Hematopoietic multipotent progenitor cell treated with erythropoietin and hydrocortisone succinate and interleukin-3 and kit ligand, for 15 days (in vitro differentiated cells): ENCODE data around the gene TTC12.
"Not testable (repeated sequence)": the region's sequence is repeated elsewhere in the genome, so short reads cannot be mapped to it uniquely, and the experiment has no call there.

ENCODE experiments used
- DNase-seq: peaks from one replicate; pipeline ENCODE4 v3.0.0-alpha.2; 2015; ENCODE audit warnings: low spot score

TTC12 gene

GRCh38 chr11:113286509-113287497, 27.6 kb upstream of the TTC12 start:
- DNase-seq: no peak

GRCh38 chr11:113287801-113288200, 26.6 kb upstream of the TTC12 start:
- no peak for DNase-seq

DNA sequence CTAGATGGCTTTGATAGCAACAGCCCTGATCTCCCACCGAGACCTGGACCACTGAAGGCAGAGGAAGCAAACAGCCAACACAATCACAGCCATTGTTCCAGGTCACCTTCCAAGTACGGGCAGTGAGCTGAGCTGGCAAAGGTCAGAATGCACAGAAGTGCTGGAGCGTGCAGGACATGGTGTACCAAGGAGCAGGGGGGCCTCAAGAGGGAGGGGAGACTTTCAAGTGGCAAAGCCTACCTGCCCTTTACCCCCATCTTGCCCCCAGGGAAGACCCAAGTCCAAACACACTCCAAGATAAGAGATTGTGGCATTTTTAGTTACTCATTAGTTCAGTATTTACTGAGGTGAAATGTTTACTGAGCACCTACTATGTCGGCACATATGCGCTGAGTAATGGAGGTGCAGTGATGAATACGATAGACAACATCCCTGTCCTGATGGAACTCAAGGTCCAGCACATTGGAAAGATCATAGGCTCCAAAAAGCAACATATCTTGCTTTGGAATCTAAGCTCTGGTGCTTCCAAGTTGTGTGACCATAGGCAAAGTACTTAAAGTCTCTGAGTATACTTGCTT, 26.0 kb upstream of the TTC12 start:
- no peak for DNase-seq

GRCh38 chr11:113289431-113290187, 24.8 kb upstream of the TTC12 start:
- peak; percentile 44 for DNase-seq

DNA sequence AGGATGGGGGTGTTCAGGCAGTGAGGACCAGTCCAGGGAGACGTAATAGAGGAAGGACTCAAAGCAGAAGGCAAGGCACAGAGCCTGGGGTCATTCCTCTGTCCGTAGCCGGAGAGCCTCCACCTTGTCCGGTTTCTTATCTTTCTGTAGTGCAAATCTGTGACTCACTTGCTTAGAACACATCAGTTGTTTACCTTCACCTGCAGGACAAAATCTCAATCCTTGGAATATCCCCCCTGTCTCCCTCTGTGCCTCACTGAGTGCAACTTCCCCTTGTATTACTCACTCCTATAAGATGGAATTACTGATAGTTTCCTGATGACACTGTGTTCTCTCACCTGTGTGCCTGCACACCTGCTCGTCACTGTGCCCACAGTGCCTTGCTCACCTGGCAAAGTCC, 20.4 kb upstream of the TTC12 start:
- DNase-seq: no peak

DNA sequence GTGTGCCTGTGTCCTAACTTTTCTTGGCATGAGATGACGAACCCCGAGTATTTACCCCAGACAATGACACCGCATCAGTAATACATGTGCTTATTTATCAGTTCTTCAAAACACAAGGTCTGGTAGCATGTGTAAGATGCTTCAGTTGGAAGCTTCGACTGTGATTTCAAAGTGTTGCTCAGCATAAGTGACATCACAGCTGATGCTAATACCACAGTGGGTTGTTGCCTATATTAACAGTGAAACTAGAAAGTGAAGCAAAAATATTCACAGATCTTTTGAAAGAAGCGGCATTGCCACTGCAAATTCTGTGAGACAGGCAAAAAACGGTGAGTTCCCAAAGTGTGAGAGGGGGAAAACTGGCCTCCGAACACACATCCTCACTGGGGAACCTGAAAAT, 18.4 kb upstream of the TTC12 start:
- no peak for DNase-seq

GRCh38 chr11:113296447-113297205, 17.8 kb upstream of the TTC12 start:
- no peak for DNase-seq

DNA sequence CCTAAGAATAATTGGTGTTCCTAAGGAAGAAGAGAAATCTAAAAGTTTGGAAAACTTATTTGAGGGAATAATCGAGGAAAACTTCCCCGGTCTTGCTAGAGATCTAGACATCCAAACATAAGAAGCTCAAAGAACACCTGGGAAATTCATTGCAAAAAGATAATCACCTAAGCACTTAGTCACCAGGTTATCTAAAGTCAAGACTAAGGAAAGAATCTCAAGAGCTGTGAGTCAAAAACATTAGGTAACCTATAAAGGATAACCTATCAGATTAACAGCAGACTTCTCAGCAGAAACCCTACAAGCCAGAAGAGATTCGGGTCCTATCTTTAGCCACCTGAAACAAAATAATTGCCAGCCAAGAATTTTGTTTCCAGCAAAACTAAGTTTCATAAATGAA, 15.9 kb upstream of the TTC12 start:
- DNase-seq: not testable (repeated sequence)

- no peak for DNase-seq
Observed at GRCh38 chr11:113304916-113305315, 9.5 kb upstream of the TTC12 start.

DNA sequence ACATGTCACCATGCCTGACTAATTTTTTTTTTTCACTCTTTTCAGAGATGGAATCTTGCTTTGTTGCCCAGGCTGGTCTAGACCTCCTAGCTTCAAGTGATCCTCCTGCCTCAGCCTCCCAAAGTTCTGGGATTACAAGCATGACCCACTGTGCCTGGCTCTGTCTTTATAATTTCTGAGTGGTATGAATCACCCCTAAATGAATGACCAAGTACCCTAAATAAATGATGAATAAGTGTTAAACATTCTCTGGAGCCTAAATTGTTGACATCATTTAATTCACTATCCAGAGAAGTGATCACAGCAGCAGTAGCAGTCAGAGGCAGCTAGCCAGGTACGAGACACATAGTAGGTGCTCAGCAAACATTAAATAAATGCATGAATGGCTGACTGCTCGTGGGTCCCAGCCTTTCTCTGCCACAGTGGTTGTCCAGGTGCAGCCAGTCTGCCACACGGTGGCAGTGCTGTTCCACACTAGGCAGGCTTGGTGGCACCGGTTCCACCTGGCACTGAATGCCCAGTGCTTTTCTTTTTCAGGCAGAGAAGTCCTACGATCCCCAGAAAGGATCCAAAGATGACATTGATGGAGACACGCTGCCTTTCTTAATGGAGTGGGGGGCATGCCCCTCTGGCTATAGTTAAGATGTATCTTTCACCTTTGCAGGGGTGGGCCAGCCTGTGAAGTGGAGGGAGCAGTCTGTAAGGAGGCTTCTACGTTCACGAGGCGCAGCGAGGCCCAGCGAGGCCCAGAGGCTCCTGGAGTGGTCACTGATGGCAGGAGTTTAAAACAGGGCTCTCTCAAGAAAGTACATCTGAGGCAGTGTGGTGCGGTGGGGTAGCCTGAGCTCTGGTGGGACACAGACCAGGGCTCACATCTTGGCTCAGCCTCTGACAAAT, 8.7 kb upstream of the TTC12 start:
- DNase-seq: peak; percentile 64

DNA sequence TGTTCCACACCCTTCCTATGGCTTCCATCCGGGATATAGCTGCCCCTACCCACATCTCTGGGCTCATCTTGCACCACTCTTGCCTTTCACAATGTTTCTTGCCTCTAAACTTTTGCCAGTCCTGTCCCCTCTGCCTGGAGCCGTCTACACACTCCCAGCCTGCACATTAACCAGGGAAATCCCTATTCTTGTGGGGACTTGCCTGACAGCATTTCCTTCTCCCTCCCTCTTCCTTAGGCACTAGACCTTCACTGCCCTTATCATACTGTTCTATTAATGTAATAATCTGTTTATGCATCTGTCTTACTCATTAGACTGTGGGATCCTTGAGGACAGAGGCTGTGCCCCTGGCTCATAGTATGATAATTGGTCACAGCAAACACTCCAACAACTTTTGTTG, 5.8 kb upstream of the TTC12 start:
- DNase-seq: no peak

DNA sequence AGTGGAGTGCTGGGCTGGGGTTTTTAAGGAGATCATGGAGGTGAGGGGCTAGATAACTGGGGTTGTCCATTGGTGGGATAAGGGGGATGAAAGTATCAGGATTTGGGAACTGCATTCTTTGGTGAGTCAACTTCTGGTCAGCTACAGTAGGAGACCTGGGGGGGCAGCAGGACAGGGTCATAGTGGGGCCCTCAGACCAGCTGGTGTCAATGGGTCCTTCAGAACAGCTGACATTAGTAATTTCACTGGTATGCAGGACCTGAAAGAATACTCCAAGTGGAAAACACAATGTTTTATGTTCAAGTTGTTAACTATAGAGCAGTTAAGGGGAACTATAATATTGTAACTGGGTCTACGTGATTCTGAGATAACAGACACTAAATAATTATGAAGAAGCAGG, 2.8 kb upstream of the TTC12 start:
- DNase-seq: no peak

DNA sequence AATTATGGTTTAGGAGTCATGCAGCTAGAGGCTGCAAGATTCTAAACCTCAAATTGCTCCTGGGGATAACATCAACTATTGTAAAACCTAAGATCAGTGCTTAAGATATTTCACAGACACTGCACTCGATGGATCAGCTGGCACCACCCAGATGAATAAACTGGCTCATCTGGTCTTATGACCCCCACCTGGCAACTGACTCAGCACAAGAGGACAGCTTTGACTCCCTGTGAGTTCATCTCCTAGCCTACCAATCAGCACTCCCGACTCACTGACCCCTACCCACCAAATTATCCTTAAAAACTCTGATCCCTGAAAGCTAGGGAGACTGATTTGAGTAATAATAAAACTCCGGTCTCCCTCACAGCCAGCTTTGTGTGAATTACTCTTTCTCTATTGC, 782 bp upstream of the TTC12 start:
- no peak for DNase-seq

GRCh38 chr11:113314065-113314388, 356 bp upstream of the TTC12 start:
- no peak for DNase-seq

DNA sequence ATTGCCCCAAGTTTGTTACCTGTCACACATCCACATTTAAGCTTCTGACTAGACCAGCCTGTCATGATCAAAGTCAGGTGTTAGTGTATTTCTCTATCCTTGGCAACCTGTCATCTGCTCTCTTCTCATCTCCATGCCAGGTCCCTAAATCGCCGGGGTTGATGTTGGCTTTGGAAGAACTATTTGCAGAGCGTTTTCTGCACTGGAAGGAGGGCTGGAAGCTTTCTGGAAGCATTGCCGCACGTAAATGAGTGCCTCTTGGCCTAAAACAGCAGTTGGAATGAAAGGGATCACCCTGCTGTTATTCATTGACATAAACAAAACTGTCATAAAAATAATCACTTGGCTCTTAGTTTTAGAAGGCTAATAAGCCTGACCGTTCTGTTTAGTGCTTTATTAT, 1.4 kb downstream of the TTC12 start:
- no peak for DNase-seq

- no peak for DNase-seq
Observed at GRCh38 chr11:113316256-113316655, 1.9 kb downstream of the TTC12 start.

GRCh38 chr11:113317339-113317738, 3.0 kb downstream of the TTC12 start:
- no peak for DNase-seq

DNA sequence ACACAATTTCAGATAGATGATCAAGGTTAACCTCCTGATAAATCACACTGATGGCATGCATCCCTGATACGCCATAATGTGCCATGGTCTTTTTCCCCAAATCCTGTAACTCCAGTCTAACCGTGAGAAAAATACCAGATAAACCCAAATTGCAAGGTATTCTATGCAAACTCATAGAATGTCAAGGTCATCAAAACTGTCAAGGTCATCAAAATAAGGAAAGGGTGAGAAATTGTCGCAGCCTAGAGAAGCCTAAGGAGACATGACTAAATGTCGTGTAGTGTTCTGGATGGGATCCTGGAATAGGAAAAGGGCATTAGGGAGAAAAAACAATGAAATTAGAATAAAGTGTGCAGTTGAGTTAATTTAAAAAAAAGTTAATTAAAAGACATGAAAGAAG, 4.7 kb downstream of the TTC12 start:
- no peak for DNase-seq

DNA sequence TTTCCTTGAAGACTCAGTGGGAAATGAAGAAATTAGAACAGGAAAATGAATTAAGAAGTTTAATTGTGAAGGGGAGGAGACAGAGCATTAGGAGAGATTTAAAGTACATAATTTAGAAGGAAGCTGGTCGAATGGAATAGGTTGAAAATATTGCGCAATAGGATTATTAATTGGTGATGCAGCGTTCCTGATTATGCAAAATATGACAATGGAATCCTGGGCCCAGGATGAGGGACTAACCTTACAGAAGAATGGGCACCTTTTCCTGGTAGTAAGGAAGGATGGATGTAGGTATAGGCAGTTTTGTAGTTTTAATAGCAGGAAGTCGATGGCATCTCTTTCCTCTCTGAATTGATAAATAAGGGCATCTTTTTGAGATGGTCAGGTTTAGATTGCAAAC, 7.8 kb downstream of the TTC12 start:
- no peak for DNase-seq

DNA sequence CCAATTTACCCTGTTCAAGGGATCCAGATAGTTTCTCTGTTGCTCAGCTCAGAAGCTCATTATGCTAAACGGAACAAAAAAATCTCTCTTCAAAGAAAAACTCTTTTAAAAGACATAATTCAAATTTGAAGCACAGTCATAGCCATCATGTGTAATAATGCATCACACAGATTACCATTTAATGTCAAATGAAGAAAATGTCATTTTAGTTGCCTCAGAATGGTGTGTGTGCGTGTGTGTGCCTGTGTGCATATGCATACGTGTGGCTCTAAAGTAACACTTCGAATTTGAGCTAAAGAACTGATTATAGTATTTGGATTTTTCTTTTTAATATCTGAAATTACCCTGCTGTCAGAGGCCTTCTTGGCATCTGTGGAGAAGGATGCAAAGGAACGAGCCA, 9.9 kb downstream of the TTC12 start:
- DNase-seq: no peak

DNA sequence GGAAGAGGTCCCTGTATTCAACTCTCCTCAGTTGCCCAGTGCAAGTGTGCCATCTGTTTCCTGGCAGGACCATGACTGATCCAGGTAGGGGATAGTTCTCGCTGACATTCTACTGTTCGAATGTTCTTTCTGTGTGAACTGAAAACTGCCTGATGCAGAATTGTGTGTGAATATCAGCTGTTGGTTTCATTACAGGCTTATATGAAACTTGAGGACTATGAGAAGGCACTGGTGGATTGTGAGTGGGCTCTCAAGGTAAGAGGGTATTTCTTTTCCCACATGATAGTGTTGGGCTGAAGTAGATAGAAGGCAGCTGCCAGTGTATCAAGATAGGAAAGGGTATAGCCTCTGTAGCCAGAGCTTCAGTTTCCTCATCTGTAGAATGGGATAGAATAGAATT, 15.3 kb downstream of the TTC12 start:
- no peak for DNase-seq
